ENCODE measurements around the gene TRPV4. TPM values are rescaled to one million over a fixed set of nuclear protein-coding genes. Genes with fewer than 3 reads are reported as not detected.

TRPV4 gene
- total RNA-seq, 1 experiment from 2014 or later, result 0.44 TPM

GRCh38 chr12:109844091-109844490 lies 10.9 kb upstream of the TRPV4 start:
- in situ Hi-C loops (cut with HindIII; ENCODE audit: low pct_unique_long_range_greater_than_20kb, low sequenced_read_pairs), result no loop called here
- BruUV-seq (replicated peaks), result no TSS peak
- TF ChIP-seq, protein P1, sequence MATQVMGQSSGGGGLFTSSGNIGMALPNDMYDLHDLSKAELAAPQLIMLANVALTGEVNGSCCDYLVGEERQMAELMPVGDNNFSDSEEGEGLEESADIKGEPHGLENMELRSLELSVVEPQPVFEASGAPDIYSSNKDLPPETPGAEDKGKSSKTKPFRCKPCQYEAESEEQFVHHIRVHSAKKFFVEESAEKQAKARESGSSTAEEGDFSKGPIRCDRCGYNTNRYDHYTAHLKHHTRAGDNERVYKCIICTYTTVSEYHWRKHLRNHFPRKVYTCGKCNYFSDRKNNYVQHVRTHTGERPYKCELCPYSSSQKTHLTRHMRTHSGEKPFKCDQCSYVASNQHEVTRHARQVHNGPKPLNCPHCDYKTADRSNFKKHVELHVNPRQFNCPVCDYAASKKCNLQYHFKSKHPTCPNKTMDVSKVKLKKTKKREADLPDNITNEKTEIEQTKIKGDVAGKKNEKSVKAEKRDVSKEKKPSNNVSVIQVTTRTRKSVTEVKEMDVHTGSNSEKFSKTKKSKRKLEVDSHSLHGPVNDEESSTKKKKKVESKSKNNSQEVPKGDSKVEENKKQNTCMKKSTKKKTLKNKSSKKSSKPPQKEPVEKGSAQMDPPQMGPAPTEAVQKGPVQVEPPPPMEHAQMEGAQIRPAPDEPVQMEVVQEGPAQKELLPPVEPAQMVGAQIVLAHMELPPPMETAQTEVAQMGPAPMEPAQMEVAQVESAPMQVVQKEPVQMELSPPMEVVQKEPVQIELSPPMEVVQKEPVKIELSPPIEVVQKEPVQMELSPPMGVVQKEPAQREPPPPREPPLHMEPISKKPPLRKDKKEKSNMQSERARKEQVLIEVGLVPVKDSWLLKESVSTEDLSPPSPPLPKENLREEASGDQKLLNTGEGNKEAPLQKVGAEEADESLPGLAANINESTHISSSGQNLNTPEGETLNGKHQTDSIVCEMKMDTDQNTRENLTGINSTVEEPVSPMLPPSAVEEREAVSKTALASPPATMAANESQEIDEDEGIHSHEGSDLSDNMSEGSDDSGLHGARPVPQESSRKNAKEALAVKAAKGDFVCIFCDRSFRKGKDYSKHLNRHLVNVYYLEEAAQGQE (IDR thresholded peaks at IDR 0.05; ENCODE audit: insufficient read depth in 1 of 2, low read depth in 2 of 2, low read length in 1 of 2), result no peak
- TF ChIP-seq TCF7L2 (IDR thresholded peaks at IDR 0.05; ENCODE audit: low read depth, low read length) (no peak), SIN3A (IDR thresholded peaks at IDR 0.05; ENCODE audit: borderline replicate concordance, insufficient read depth, low read depth, low read length) (no peak), POLR2AphosphoS5 (IDR thresholded peaks at IDR 0.05; ENCODE audit: low read depth, low read length) (no peak)
- TF ChIP-seq, protein P2, sequence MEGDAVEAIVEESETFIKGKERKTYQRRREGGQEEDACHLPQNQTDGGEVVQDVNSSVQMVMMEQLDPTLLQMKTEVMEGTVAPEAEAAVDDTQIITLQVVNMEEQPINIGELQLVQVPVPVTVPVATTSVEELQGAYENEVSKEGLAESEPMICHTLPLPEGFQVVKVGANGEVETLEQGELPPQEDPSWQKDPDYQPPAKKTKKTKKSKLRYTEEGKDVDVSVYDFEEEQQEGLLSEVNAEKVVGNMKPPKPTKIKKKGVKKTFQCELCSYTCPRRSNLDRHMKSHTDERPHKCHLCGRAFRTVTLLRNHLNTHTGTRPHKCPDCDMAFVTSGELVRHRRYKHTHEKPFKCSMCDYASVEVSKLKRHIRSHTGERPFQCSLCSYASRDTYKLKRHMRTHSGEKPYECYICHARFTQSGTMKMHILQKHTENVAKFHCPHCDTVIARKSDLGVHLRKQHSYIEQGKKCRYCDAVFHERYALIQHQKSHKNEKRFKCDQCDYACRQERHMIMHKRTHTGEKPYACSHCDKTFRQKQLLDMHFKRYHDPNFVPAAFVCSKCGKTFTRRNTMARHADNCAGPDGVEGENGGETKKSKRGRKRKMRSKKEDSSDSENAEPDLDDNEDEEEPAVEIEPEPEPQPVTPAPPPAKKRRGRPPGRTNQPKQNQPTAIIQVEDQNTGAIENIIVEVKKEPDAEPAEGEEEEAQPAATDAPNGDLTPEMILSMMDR (IDR thresholded peaks at IDR 0.05), result no peak
- ATAC-seq, result no peak
- intact Hi-C loops (cut with micrococcal nuclease; ENCODE audit: unreplicated experiment), result no loop called here
- CTCF ChIA-PET, result interaction anchor here (0.7 to 1.2 kb wide), 2 partner anchors 36 to 41 kb away, joined by 3 to 4 read pairs; no protein-coding TSS in a partner anchor
- POLR2A ChIA-PET, result no interaction called here
- Histone ChIP-seq H3K36me3 (ENCODE audit: control insufficient read depth, insufficient read depth, low read length) (no peaks in the 10 kb centered on the region), H3K4me3 (ENCODE audit: low read depth in 2 of 2, low read length in 2 of 2) (no peak overlapping the region), H3K9me3 (ENCODE audit: control insufficient read depth, insufficient read depth, low read depth, low read length) (no peaks in the 10 kb centered on the region), H3K4me1 (ENCODE audit: control insufficient read depth, insufficient read depth, low read length) (no peaks in the 10 kb centered on the region), H3K27me3 (ENCODE audit: control insufficient read depth, insufficient read depth, low read length) (no peaks in the 10 kb centered on the region), H3K27ac (ENCODE audit: low read length) (no peak overlapping the region)
- no peak for DNase-seq (ENCODE audit: low read depth, low spot score)

GRCh38 chr12:109842021-109842420 lies 8.8 kb upstream of the TRPV4 start:
- intact Hi-C loops (cut with micrococcal nuclease; ENCODE audit: unreplicated experiment), result no loop called here
- Histone ChIP-seq H3K27me3 (ENCODE audit: control insufficient read depth, insufficient read depth, low read length) (no peaks in the 10 kb centered on the region), H3K9me3 (ENCODE audit: control insufficient read depth, insufficient read depth, low read depth, low read length) (no peaks in the 10 kb centered on the region), H3K4me3 (ENCODE audit: low read depth in 2 of 2, low read length in 2 of 2) (no peak overlapping the region), H3K27ac (ENCODE audit: low read length) (no peak overlapping the region), H3K36me3 (ENCODE audit: control insufficient read depth, insufficient read depth, low read length) (no peaks in the 10 kb centered on the region), H3K4me1 (ENCODE audit: control insufficient read depth, insufficient read depth, low read length) (no peaks in the 10 kb centered on the region)
- TF ChIP-seq SIN3A (IDR thresholded peaks at IDR 0.05; ENCODE audit: borderline replicate concordance, insufficient read depth, low read depth, low read length), result no peak
- no peak for TF ChIP-seq POLR2AphosphoS5 (IDR thresholded peaks at IDR 0.05; ENCODE audit: low read depth, low read length)
- TF ChIP-seq TCF7L2 (IDR thresholded peaks at IDR 0.05; ENCODE audit: low read depth, low read length), result no peak
- TF ChIP-seq, protein P2 (IDR thresholded peaks at IDR 0.05), result no peak
- TF ChIP-seq, protein P1 (IDR thresholded peaks at IDR 0.05; ENCODE audit: insufficient read depth in 1 of 2, low read depth in 2 of 2, low read length in 1 of 2), result no peak
- no peak for DNase-seq (ENCODE audit: low read depth, low spot score)
- no peak for ATAC-seq
- no TSS peak for BruUV-seq (replicated peaks)
- in situ Hi-C loops (cut with HindIII; ENCODE audit: low pct_unique_long_range_greater_than_20kb, low sequenced_read_pairs), result no loop called here
- CTCF ChIA-PET, result no interaction called here
- POLR2A ChIA-PET, result no interaction called here

Data from Panc1 (cell line).